A549 treated with ZK216348 at 1 μM for 4 hours (cell line): Measurements from ENCODE around the gene TSR2. TPM values are rescaled to one million over a fixed set of nuclear protein-coding genes. Genes with fewer than 3 reads are reported as not detected.

Experiments used
- total RNA-seq: library from RNA; stranded (reverse); fragments of 200-300 nt; extraction: Qiagen RNA extraction; gene quantifications from 5 replicates; pipeline ENCODE4 v1.2.3, GENCODE V29; 2022; ENCODE audit warnings: low read depth

Gene TSR2
- 51.5 to 59.7 TPM (median 54.2 TPM) in 5 replicates for total RNA-seq

GRCh38 chrX:54439960-54440871, at the start of gene TSR2:
Gene TSR2 (plus strand): TSS chrX:54440404. CDS start chrX:54440422, 18 bp downstream.

Other genes with a start within 250 kb of the TSR2 start
- 0.05 to 0.07 TPM in 2 of 5 replicates, not detected in the others for gene WNK3, start 82.4 kb upstream of the TSR2 start, total RNA-seq
- 4.2 to 8.2 TPM (median 6.5 TPM) in 5 replicates for gene FGD1, start 55.8 kb downstream of the TSR2 start, total RNA-seq
- gene GNL3L, start 89.8 kb downstream of the TSR2 start, total RNA-seq = 17.2 to 20.8 TPM (median 17.6 TPM) in 5 replicates